Testis (tissue), 3 donors: Measurements from ENCODE around the gene COL21A1. TPM values are rescaled to one million over a fixed set of nuclear protein-coding genes. Genes with fewer than 3 reads are reported as not detected.
A peak's percentile ranks its signal among the peaks of the same experiment; 100 is the strongest.

ENCODE experiments used
- DNase-seq: peaks from one replicate; pipeline ENCODE4 v3.0.0-alpha.2; 2019
- H3K27ac ChIP-seq, 2 donors: fragments of 200-600 bp; sonication (generic); one replicate each; pipeline ENCODE4 v1.5.1; 2019
- H3K27me3 ChIP-seq: fragments of 200-600 bp; sonication (generic); one replicate; pipeline ENCODE4 v1.5.1; 2019
- H3K36me3 ChIP-seq: fragments of 200-600 bp; sonication (generic); one replicate; pipeline ENCODE4 v1.5.1; 2017; ENCODE audit warnings: low read depth; ENCODE audit errors: missing control alignments
- H3K4me1 ChIP-seq: fragments of 200-600 bp; sonication (generic); one replicate; pipeline ENCODE4 v1.5.1; 2019
- H3K4me3 ChIP-seq, 2 donors: fragments of 200-600 bp; sonication (generic); one replicate each; pipeline ENCODE4 v1.5.1; 2017 to 2019
- H3K9me3 ChIP-seq: fragments of 200-600 bp; sonication (generic); one replicate; pipeline ENCODE4 v1.5.1; 2017
- POLR2A ChIP-seq: fragments of 450-650 bp; IDR thresholded peaks from one replicate; pipeline ENCODE4 v1.6.1; 2017; ENCODE audit warnings: antibody characterized with exemption, mild to moderate bottlenecking, moderate library complexity
- WGBS, 2 donors: methylation state at CpG; one replicate each; pipeline ENCODE4 v1.1.5; 2018; 5-methylcytosine and 5-hydroxymethylcytosine counted together
- intact Hi-C: fragments of 100-400 bp; cut with DNase I; formaldehyde crosslinking; loops from one replicate; pipeline ENCODE4 v1.15.1; 2023; ENCODE audit warnings: low total_unique reads
- polyA plus RNA-seq: library from polyadenylated mRNA; stranded (reverse); fragments of 350-450 nt; fragmentation: Illumina TruSeq; extraction: RNeasy Lipid Tissue Mini Kit (QIAGEN cat#74804); gene quantifications from one replicate; pipeline ENCODE4 v1.2.3, GENCODE V29; 2014; ENCODE audit warnings: low read depth, low replicate concordance; ENCODE audit not compliant: insufficient read depth
- total RNA-seq, 2 donors: library from RNA; depleted of rRNA; stranded (reverse); fragments of >200 nt; gene quantifications; one replicate each; pipeline ENCODE4 v1.2.3, GENCODE V29; 2016
- TF ChIP-seq, protein P1 (sequence below), 3 experiments: fragments of 450-650 bp in 2 of 3; fragments of 200-600 bp in 1 of 3; sonication (generic) in 1 of 3; IDR thresholded peaks; one replicate each; pipeline ENCODE4 v1.5.1; 2016 to 2019; ENCODE audit warnings: antibody characterized with exemption in 3 of 3, mild to moderate bottlenecking in 2 of 3, moderate library complexity in 1 of 3

COL21A1 gene
- total and polyA plus RNA-seq, 3 donors from 2014 or later: 6.6 to 10.5 (median 7.1) TPM

DNA sequence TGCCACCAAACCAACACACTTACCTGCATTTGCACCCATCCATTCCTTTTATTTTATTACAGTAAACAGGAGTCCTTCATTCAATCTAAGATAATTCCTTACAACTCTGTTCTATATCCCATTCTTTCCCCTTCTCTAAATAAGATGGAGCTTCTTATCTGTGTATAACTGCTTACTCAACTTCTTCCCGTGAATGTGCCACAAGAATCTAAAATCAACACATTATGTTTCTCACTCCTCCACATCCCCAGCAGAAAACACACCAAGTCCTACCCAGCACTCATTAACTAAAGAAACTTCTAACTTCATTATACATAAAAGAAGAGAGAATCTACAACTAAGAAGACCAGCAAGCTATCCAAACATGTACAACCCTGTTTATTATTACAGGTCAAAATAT is 141.1 kb downstream of the COL21A1 start:
- 18 to 38% methylated on average over 1 of the region's 1 CpG for WGBS, 2 donors
- DNase-seq: no peak
- Histone ChIP-seq H3K4me3 (no peak overlapping the region), H3K9me3 (no peaks in the 10 kb centered on the region), H3K4me1 (no peaks in the 10 kb centered on the region), H3K27me3 (no peaks in the 10 kb centered on the region), H3K36me3 (no peaks in the 10 kb centered on the region), H3K27ac (no peak overlapping the region)
- intact Hi-C loops: no loop called here
- TF ChIP-seq POLR2A: no peak
- TF ChIP-seq, protein P1, sequence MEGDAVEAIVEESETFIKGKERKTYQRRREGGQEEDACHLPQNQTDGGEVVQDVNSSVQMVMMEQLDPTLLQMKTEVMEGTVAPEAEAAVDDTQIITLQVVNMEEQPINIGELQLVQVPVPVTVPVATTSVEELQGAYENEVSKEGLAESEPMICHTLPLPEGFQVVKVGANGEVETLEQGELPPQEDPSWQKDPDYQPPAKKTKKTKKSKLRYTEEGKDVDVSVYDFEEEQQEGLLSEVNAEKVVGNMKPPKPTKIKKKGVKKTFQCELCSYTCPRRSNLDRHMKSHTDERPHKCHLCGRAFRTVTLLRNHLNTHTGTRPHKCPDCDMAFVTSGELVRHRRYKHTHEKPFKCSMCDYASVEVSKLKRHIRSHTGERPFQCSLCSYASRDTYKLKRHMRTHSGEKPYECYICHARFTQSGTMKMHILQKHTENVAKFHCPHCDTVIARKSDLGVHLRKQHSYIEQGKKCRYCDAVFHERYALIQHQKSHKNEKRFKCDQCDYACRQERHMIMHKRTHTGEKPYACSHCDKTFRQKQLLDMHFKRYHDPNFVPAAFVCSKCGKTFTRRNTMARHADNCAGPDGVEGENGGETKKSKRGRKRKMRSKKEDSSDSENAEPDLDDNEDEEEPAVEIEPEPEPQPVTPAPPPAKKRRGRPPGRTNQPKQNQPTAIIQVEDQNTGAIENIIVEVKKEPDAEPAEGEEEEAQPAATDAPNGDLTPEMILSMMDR (IDR thresholded peaks at IDR 0.05): no peak

DNA sequence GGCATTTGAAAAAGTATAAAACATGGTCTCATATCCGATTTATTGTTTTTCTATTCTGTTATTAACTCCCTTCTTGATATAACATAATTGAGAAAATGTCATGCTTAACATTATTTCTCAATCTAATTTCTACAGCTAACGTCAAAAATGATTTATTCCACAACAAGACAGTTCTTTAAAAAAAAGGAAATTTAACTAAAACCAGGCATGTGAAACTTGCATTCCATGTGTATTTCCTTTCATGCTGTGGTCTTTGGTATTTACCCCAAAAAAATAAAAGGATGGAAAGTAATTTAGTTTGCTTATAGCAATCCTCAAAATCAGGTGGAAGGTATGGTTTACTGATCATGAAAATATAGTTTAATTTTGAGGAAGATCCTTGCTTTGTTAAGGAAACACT is 142.8 kb downstream of the COL21A1 start:
- no peak for DNase-seq
- 64 to 82% methylated on average over 2 of the region's 2 CpGs for WGBS, 2 donors
- H3K27ac ChIP-seq: no peak overlapping the region
- no peak overlapping the region for H3K4me3 ChIP-seq
- no peaks in the 10 kb centered on the region for H3K4me1 ChIP-seq
- TF ChIP-seq, protein P1 (IDR thresholded peaks at IDR 0.05): no peak
- TF ChIP-seq POLR2A: no peak
- H3K36me3 ChIP-seq: no peaks in the 10 kb centered on the region
- intact Hi-C loops: no loop called here
- no peaks in the 10 kb centered on the region for H3K9me3 ChIP-seq
- H3K27me3 ChIP-seq: no peaks in the 10 kb centered on the region

DNA sequence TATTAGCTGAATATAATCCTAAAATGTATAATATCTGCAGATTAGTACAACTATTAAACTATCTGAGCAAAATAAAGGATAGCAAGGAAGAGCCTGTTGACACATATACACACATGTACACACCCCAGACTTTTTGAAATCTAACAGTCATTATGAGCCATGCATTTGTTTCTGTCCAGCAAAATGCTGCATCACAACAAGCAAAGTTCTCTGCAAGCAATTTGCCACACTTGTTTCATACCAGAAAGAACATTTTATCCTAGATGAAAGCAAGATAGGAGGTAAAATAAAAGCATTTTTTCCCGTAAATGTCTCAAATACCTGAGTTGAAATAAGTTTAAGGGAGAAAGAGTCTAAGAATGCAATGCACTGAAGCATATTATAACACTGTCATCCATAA is 145.2 kb downstream of the COL21A1 start:
- Histone ChIP-seq H3K36me3 (no peaks in the 10 kb centered on the region), H3K27ac (peak overlapping the region in 1 of 2 donors; percentile 7), H3K9me3 (no peaks in the 10 kb centered on the region), H3K4me3 (no peak overlapping the region), H3K27me3 (no peaks in the 10 kb centered on the region), H3K4me1 (no peaks in the 10 kb centered on the region)
- intact Hi-C loops: no loop called here
- DNase-seq: no peak
- TF ChIP-seq, protein P1 (IDR thresholded peaks at IDR 0.05): no peak
- 54 to 64% methylated on average over 1 of the region's 1 CpG for WGBS, 2 donors

DNA sequence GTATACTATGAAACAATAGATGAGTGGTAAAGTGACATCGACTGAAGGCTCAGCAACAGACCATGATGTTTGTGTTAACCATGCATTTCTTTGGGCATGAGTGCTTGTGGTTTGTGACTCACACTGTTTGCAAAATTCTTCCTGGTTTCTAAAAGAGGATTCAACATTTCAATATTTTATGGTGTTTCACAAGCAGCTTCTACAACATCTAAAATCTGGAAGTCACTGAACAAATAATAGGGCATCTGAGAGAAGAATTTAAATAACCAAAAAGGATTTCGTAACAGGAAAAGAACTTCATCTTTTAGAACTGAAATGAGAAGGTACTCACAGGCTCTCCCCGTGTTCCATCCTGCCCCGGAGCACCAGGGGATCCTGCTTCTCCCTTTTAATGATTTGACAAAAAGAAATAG is 146.2 kb downstream of the COL21A1 start:
- H3K9me3 ChIP-seq: no peaks in the 10 kb centered on the region
- H3K4me1 ChIP-seq: no peaks in the 10 kb centered on the region
- intact Hi-C loops: no loop called here
- TF ChIP-seq, protein P1 (IDR thresholded peaks at IDR 0.05): no peak
- TF ChIP-seq POLR2A: no peak
- no peak overlapping the region for H3K4me3 ChIP-seq
- 79 to 82% methylated on average over 4 of the region's 4 CpGs for WGBS, 2 donors
- H3K27ac ChIP-seq: no peak overlapping the region
- H3K36me3 ChIP-seq: no peaks in the 10 kb centered on the region
- DNase-seq: no peak
- no peaks in the 10 kb centered on the region for H3K27me3 ChIP-seq

DNA sequence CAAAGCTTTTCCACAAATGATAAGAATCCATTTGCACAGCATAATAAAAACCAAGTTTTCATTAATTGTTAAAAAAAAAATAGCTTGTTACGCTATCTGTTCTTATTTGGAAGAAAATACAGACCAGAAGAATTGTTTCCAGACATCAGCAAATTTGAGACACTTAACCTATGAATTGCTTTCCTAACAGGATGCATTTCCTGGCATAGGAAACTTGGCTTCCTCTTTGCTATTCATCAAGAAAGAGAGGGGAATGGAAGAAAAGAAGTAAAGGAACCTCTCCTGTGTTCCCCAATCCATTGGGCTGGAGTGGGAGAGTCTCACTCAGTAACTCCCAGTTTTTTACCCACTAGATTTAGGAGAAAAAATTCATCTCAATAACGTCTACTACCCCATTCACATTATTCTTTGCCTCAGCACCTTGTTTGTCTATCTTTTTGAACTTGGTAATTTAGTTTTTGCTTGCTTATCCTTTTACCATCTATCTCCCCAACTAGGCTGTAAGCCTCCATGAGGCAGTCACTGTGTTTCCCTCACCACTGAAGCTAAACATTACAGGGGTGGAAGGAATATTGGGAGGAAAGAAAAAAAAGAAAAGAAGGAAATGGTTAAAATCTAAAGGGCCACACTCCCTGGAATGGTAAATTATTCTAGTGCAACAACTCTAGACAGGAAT is 150.3 kb downstream of the COL21A1 start:
- Histone ChIP-seq H3K4me1 (no peaks in the 10 kb centered on the region), H3K27ac (no peak overlapping the region), H3K9me3 (no peaks in the 10 kb centered on the region), H3K27me3 (no peaks in the 10 kb centered on the region), H3K4me3 (no peak overlapping the region), H3K36me3 (no peaks in the 10 kb centered on the region)
- TF ChIP-seq, protein P1 (IDR thresholded peaks at IDR 0.05): no peak
- no peak for TF ChIP-seq POLR2A
- intact Hi-C loops: no loop called here
- WGBS, 2 donors: 61 to 65% methylated on average over 2 of the region's 2 CpGs
- DNase-seq: no peak
